Stimulated activated CD4-positive, alpha-beta T cell treated with anti-CD3 and anti-CD28 coated beads, TNF-alpha, amount 100 ng/mL, for 24 hours (primary cell): ENCODE measurements around the gene NRIP2.
A peak's percentile ranks its signal among the peaks of the same experiment; 100 is the strongest.

ENCODE experiments used
- DNase-seq, 3 experiments: peaks; one replicate each; pipeline ENCODE4 v3.0.0-alpha.2; 2020; ENCODE audit warnings: low read depth in 3 of 3

NRIP2 gene

DNA sequence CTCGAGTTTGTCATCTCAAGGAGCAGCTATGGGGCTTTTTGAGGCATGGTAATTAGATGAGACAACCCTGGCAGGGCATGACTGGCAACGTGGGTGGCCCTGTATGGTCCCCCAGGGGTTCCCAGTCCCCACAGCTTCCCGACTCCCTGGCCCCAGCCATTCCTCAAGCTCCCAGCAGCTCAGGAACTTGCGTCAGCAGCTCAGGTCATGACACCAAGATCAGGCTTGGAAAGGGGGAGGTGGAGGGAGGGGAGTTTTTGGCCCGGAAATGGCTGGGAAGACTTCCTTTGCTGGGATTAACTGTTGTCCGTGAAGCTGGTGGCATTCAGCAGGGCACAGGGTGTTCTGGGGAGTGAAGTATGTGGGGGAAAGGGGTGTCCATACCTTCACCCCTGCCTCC is 10.4 kb upstream of the NRIP2 start:
- DNase-seq: no peak

DNA sequence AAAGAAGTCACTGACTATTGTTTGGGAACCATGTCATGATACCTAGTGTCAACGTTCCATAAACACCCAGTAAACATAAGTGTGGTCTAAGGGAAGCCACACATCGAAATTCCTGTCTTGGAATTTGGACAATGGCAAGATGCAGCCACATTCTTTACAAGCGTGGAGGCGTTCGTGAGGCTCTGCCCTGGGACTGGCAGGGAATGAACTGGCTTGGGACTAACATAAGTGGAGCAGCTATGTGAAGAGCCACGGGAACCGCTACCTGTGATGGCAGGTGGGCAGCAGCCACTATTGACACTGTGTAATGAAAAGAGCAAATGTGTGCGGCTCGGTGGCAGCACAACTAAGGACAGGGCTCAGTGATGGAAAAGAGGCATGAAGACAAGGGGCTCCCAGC is 10.0 kb upstream of the NRIP2 start:
- DNase-seq: no peak

DNA sequence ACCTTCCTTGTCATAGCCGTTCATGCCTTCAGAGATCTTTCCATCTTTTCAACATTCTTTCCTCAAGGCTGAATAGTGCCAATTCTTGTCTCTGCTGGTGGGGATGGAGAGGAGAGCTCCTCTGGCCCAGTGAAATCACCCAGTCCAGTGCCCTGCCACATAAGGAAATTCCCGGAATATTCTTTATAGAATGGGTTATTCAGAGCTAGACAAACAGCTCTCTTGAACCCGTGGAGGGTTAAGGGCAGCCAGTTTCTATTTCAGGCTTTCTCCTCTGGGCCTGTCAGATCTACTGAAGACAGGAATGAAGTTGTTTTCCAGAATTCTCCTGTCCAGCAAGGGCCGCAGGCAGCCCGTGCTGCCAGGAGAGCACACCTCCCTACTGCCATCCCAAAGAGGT is 8.1 kb upstream of the NRIP2 start:
- DNase-seq: no peak

DNA sequence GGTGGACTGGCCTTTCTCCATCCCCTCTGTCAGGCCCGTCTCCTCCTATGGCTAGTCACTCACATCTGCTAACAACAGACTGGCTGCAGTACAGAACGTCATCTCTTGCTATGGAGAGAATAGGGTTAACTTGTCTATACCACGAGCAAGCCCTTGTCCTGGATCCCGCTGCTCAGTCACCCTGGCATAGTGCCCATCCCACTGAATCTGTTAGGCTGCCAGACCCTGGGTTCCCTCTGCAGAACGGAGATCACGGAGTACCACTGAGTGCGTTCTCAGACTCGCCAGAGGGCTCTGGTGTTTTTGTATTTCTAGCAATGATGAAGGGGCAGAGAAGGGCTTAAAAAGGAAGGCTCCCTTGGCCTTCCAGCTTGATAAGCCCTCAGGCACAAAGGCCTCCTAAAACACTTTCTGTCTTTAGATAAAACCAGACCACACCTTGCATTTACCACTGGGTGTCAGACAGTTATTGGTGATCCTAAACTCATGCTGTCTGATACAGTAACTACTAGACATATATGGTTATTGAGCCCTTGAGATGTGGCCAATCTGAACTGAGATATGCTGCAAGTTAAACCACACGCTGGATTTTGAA is 6.3 kb upstream of the NRIP2 start:
- no peak for DNase-seq

DNA sequence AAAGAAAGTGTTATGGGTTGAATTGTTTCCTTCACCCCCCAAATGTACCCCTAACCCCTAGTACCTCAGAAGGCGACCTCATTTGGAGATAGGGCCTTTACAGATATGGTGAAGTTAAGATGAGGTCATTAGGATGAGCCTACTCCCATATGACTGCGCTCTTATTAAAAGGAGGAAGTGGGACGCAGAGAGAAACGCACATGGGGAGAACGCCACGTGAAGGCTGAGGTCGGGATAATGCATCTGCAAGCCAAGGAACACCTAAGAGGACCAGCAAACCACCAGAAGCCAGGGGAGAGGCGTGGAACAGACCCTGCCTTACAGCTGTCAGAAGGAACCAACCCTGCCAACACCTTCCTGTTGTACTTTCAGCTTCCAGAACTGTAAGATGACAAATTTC is 1.7 kb upstream of the NRIP2 start:
- no peak for DNase-seq

DNA sequence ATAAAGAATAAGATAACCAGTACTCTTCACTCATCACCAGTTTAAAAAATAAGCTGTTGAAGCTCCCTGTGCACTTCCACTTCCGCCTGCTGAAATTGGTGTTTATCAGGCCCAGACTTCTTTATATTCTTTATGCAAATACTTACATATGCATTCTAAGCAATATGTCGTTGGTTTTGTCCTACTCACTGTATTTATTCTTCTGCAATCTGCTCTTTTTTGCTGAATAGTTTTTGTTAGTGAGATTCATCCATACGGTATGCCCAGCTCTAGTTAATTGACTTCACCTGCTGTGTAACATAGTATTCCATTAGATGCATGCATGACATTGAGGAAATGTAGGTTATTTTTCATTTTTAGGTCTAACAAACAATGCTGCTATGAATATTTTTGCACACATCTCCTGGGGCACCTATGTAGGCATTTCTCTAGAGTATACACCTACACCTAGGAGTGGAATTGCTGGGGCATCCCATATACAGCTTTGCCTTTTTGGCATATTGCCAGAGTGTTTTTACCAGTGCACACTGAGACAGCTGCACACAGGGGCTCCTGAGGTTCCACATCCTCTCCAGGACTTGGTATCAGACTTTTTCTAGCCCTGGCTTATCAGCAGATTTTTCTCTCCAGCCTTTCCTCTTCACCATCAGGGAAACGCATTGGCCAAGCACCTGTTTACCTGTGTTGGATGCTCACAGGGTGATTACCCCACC is 1.0 kb upstream of the NRIP2 start:
- no peak for DNase-seq

DNA sequence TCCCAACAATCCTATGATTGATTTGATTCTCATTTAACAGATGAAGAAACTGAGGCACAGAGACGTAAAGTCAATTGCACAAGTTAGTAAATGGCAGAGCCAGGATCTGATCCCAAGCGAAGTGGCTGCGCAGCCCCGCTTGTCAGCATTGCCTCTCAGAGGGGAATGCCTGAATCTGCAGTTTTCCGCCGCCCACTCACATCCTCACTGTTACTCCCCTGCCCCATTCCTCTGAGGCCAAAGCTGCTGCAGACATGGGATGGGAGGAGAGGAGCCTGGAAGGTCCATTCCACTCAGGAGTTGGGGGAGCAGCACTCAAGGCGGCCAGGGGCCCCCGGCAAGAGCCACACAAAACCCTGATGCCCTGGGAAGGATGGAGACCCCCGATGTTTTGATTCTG is 1.0 kb downstream of the NRIP2 start:
- no peak for DNase-seq

DNA sequence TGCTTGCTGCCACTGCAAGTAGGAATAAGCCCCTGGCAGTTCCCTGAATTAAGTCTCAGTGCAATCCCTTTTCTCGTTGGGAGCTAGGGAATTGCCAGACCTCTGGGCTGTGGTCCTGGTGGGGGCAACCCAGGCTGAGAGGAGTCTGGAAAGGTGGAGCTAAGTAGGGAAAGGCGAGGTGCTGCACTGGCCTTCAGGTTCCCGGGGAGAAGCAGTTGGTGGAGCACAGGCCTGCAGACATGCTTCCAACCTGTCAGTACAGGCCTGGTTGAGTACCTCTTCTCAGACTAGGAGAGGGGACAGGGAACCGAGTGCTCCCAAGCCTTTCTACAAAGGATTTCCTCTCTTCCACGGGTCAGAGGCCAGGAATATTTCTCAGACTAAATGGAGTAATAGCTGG is 1.5 kb downstream of the NRIP2 start:
- no peak for DNase-seq

DNA sequence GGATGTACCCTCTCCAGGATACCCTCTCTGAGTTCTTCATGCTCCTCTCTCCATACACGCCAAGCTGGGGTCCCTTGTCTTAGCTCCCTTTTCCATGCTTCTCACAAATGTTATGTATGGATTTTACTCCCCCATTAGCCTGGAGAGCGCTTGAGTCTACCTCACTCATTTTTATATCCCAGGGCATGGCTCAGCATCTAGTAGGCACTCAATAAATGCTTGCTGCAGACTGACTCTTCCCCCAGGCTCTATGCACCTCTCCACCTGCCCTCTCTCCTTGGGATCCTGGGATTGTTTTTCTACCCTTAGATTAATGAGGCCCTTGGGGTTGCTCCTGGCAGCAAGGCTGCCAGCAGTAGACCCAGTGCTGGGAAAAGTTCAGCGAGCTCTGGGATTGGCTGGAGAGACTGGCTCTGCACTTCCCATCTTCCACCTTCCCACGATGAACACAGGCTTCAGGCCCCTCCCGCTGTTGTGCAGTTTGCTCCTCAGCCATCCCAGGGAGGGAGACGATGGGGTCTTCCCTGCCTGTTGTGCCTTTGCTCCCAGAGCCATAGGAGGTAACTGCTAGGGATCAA is 2.2 kb downstream of the NRIP2 start:
- DNase-seq: no peak

DNA sequence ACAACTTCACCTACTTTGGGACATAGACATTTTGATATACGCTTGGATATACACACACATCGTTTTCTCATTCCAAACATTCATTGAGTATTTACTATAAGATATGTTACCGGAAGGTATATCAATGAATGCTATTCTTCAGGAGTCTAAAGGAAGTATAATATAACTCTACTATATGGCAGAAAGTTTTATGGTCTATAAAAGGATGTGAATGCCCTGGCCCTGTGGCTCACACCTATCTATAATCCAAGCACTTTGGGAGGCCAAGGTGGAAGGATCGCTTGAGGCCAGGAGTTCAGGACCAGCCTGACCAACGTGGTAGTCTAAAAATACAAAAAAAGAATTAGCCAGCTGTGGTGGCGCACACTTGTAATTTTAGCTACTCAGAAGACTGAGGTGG is 5.6 kb downstream of the NRIP2 start:
- DNase-seq: no peak

DNA sequence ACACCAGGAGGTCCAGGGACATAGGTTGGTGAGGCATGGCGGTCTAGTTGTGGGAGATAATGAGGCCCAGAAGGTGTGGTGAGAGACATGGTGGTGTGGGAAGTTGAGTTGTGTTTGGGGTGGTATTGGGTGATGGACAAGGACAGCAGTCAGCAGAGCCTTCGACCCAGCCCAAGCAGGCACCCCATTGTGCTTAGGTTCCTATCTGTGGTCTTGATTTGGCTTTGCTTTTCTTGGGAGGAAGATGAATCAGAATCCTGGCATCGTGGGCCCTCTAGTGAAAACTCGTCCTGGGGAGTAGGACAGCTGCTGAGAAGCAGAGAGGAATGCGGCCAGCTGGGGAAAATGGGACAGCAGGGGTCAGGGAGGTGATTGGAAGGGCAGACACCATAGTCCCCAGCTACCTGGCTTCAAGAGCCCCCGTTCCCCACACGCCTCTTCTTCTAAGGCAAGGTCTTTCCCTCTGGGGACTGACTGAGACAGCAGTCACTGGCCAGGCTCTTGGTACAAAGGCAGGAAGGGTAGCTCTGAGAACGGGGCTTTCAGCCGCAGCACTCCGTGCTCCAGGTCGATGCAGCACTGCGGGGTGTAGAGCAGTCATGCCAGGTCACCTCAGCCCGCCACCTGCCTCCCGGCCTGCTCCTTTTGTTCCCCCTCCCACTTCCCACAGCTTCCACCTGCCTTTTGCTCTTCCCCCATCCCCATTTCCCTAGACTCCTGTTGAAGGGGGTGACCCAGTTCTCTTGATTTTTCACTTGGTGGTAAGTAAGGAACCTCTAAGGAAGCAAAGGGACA is 7.9 kb downstream of the NRIP2 start:
- no peak for DNase-seq

DNA sequence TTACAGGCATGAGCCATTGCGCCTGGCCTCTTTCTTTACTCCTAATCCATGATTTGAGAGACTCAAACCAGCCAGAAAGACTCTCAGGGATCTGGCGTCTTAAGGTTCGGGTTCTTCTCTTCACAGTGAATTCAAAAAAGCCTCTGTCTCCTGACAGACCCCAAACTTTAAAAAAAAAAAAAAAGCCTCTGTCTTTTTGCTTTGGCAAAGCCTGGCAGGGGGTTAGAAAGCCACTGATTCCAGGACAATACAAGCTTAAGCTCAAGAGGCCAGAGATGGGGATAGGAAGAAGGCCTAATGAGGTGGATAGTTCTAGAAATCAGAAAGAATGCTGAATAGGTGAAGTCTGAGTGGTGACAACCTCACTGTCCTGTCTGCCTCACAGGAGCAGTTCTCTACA is 8.8 kb downstream of the NRIP2 start:
- no peak for DNase-seq

DNA sequence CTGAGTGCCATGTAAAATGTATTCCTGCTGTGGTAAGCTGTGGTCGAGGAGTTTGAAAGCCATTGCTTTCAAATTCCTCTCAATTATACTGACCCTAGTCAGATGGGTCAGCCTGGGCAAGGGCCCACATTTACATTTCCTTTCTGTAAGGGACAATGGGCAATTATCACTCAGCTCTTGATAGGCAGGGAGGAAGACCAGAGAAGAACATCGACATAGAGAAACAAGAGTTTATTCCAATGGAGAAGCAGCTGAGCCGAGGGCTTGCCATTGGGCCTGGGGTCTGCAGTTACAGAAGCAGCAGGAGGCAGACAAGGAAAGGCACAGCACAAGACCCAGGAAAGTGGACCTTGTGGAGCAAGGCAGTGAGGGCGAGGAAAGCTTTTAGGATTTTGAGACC is 9.7 kb downstream of the NRIP2 start:
- DNase-seq: no peak

DNA sequence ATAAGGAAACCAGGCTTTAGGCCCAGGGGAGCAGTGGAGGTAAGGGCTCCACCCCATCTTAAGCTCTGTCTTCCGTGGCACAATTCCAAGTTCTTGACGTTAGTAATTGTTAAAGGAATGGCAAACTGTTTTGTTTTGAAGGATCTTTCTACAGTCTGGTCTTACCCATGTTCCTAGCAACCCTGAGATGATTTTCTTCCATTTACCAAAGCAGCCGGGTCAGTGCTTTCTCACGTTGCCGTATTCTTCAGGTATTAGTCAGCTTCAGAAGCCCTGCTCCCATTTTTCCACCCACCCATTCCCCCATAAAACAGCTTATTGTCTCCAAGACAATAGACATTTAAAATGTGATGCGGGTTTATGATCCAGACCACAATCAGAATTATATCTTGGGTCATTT is 10.3 kb downstream of the NRIP2 start:
- DNase-seq: no peak

DNA sequence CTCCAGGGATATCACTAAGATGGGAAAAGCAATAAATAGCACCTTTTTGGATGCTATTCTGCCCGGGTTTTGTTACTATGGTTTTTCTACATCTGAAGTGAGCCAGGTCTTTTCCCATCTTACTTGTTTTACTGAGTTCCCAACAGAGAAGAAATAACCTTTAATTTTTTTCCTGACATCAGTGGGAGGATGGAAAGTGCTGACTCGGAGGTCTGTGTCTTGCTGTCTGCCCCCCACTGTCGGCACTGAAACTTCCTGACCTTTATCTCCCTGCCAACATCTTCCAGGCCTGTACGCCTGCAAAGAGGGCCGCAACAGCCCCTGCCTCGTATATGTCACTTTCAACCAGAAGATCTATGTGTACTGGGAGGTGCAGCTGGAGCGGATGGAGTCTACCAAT is 11.4 kb downstream of the NRIP2 start:
- DNase-seq: no peak

DNA sequence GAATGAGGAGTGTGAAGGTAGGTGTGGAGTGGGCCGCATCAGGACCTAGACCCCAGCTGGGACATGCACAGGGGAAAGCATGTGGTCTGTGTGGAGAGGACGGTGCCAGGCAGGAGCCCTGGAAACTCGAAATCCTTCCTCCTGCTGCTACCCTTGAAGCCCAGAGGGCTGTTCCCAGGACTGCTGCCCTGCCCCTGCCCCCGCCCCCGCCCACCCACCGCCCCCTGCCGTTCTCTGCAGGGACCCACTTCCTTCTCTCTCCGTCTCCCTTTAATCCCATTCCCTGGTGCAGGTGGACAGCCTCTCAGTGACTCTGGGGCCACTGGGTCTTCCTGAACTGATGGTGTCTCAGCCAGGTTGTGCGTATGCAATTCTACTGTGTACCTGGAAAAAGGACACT is 14.4 kb downstream of the NRIP2 start:
- DNase-seq: no peak

DNA sequence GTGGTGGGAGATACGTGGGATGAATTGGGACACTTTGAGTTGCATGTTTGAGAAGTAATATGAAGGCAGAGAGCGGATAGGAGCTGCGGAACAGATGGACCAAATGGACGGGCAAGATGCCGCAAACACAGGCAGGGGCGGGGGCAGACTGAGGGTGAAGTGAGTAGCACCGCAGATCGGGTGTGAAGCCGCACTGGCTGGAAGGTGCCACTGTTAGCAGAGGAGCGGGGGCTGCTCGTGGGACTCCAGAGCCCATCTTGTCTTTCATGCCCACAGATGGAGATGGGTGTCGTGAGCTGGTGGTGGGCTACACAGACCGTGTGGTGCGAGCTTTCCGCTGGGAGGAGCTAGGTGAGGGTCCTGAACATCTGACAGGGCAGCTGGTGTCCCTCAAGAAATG is 15.0 kb downstream of the NRIP2 start:
- DNase-seq: no peak

DNA sequence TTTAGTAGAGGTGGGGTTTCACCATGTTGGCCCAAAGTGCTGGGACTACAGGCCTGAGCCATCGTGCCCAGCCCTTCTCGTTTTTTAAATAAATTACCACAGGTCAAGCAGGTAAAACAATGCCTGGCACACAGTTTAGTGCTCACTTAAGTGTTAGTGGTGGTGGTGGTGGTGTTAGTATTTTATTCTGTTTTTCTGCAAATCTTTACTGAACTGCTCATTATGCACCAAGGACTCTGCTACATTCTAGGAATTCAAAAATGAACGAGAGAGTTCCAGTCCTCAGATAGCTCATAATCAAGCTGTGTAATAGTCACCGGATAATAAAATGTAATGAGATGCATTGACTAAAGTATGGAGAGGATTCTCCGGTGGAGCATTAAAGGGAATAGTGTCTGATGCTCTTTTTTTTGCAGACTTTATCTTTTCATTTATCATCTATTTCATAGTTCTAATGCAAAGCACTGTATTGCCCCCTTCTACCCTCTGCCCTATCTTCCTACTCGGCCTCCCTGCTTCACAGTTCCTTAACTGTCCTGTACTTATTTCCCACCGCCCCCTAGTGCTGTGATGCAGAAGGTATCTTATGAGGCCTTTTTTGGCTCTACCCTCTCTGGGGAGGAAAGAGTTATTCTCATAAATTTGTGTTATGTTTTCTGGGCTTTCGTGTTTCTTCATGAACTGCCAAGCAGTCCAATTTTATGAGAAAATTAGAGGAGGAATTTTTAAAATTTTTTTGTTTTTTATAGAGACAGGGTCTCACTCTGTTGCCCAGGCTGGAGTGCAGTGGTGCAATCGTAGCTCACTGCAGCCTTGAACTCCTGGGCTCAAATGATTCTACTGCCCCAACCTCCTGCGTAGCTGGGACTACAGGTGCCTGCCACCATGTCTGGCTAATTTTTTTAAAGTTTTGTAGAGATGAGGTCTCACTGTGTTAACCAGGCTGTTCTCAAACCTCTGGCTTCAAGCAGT is 21.3 kb downstream of the NRIP2 start:
- DNase-seq: peak in 2 of 3 experiments; percentile 18 to 40

DNA sequence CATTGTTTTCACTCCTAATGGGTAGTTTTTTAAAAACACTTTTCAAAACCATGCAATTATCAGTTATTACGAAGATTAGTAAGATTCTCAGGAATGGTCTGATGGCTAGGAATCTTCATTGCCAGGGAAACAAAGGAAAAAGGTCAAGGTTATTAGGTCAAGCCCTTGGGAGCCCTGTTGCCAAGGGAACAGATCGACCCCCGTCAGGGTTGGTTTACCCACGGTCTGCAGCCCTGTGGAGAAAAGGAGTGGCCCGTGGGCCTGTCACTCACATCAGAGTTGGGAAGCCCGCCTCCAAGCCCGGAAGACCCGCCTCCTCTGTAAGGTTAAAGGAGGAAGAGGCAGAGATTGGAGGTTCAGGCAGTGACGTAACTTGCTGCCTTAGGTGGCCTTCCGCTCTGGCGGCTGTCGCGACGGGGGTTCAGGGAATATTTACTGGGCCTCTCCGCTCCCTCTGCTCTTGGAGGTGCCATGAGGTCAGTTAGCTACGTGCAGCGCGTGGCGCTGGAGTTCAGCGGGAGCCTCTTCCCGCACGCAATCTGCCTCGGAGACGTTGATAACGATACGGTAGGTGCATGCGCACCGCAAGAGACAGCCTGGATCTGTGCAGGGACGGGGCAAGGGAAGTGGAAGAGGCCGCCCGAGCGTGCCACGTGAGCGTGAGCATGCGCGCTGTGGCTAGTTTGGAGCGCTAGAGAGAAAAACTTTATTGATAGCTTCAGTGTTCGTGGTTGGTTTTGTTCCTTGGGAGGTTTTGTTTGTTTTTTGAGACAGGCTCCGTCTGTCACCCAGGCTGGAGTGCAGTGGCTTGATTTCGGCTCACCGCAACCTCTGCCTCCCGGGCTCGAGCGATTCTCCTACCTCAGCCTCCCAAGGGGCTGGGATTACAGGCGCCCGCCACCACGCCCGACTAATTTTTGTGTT is 22.3 kb downstream of the NRIP2 start, which contains the start of gene ITFG2:
TSS of gene ITFG2 (plus strand) at position 379 of the 924 bp plus-strand sequence. CDS start at position 472, 93 bp downstream.
- peak; percentile 88 to 96 (median 96) for DNase-seq

DNA sequence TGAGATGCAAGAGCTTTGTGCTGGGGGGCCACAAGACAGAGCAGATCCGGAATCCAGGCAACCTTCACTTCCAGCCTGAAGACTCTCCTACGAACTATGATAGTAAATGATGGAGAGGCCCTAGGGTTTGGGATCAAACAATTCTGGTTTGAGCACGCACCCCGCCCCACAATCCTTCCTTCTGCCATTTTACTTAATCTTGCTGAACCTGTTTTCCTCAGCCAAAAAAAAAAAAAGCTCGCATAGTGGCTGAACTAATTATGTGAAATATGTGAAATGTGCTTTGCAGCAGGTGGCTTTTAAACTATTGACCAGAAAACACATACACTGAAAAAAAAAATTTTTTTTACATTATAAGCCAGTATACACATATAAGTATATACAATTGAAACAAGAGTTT is 23.0 kb downstream of the NRIP2 start:
- no peak for DNase-seq
